K562 (cell line): ENCODE data around the gene LBHD2. TPM values are rescaled to one million over a fixed set of nuclear protein-coding genes. Genes with fewer than 3 reads are reported as not detected.
A peak's percentile ranks its signal among the peaks of the same experiment; 100 is the strongest.

ENCODE experiments used
- ATAC-seq: fragments of 200-7000 bp; cut with Tn5 transposase; 3 replicates; pipeline ENCODE4 v1.9.1; 2020; ENCODE audit warnings: moderate library complexity
- BruUV-seq: library from RNA; stranded (reverse); fragments of 400-500 nt; replicated peaks from 2 replicates; lab custom pipeline; 2021; lab: Mats Ljungman, UMichigan
- CTCF ChIA-PET: fragments of 300-600 bp; formaldehyde crosslinking; extraction: SDS; loops from one replicate; lab custom pipeline; 2021; ENCODE audit warnings: low intra/inter-chr PET ratio; lab: Yijun Ruan, JAX
- POLR2A ChIA-PET: fragments of 300-600, 350-650 bp; sonication (Branson Sonifier 250); formaldehyde crosslinking; extraction: SDS; loops from one replicate; lab custom pipeline; 2021; ENCODE audit warnings: antibody characterized with exemption, inconsistent platforms; lab: Yijun Ruan, JAX
- DNase-seq, 4 experiments: peaks; one replicate each; pipeline versions ENCODE4 v3.0.0 to v3.0.0-alpha.2; 2011 to 2018; ENCODE audit warnings: low spot score in 3 of 4, mixed read lengths in 3 of 4; ENCODE audit errors: extremely low read depth in 1 of 4
- FAIRE-seq: peaks from 2 replicates; lab custom pipeline; 2011; peaks lifted over from hg19 to GRCh38; lab: Jason Lieb, UNC
- H2AFZ ChIP-seq: 2 replicates; pipeline ENCODE4 v1.6.0; 2011; ENCODE audit warnings: low read depth, low read length, control low read depth, inconsistent platforms
- H3K27ac ChIP-seq: fragments of 200-600 bp; 3 replicates; pipeline ENCODE4 v1.8.0; 2011; ENCODE audit warnings: low read depth, mild to moderate bottlenecking, control low read depth, inconsistent platforms, low read length, moderate library complexity, mixed read lengths; ENCODE audit errors: extremely low read depth
- H3K27me3 ChIP-seq, 2 experiments: fragments of 300-600 bp in 1 of 2; 2 replicates in 1 of 2; 3 replicates in 1 of 2; pipeline versions ENCODE4 v1.6.0 to v1.8.0; 2011; ENCODE audit warnings: inconsistent platforms in 2 of 2, low read length in 2 of 2, mild to moderate bottlenecking in 1 of 2, mixed read lengths in 1 of 2, moderate library complexity in 1 of 2; ENCODE audit not compliant: control insufficient read depth in 2 of 2, insufficient read depth in 2 of 2
- H3K36me3 ChIP-seq: fragments of 300-600 bp; 3 replicates; pipeline ENCODE4 v1.8.0; 2011; ENCODE audit warnings: mild to moderate bottlenecking, low read length, inconsistent platforms; ENCODE audit not compliant: control insufficient read depth, insufficient read depth
- H3K4me1 ChIP-seq, 2 experiments: fragments of 200-600 bp in 1 of 2; replicated peaks in 1 of 2; 2 replicates in 1 of 2; 3 replicates in 1 of 2; pipeline versions ENCODE4 v1.5.1 to v1.8.0; 2011; ENCODE audit warnings: inconsistent platforms in 2 of 2, low read length in 2 of 2, mild to moderate bottlenecking in 1 of 2, mixed read lengths in 1 of 2, moderate library complexity in 1 of 2; ENCODE audit not compliant: control insufficient read depth in 2 of 2, insufficient read depth in 2 of 2
- H3K4me2 ChIP-seq: 2 replicates; pipeline ENCODE4 v1.6.1; 2011; ENCODE audit warnings: low read length, control low read depth, inconsistent platforms, mixed read lengths; ENCODE audit not compliant: insufficient read depth
- H3K4me3 ChIP-seq: fragments of 200-600 bp; sonication (generic), shearing (Covaris generic); 2 replicates; pipeline ENCODE4 v1.5.1; 2016; ENCODE audit warnings: control low read depth, inconsistent platforms
- H3K79me2 ChIP-seq: fragments of 200-600 bp; 3 replicates; pipeline ENCODE4 v1.8.0; 2011; ENCODE audit warnings: low read length, inconsistent platforms; ENCODE audit not compliant: control insufficient read depth, insufficient read depth
- H3K9ac ChIP-seq, 2 experiments: 2 replicates each; pipeline versions ENCODE4 v1.6.0 to v1.6.1; 2011; ENCODE audit warnings: low read depth in 2 of 2, low read length in 2 of 2, control low read depth in 1 of 2, inconsistent platforms in 1 of 2, mild to moderate bottlenecking in 1 of 2, mixed read lengths in 1 of 2; ENCODE audit not compliant: insufficient read depth in 1 of 2
- H3K9me1 ChIP-seq: one replicate; pipeline ENCODE4 v1.6.0; 2011; ENCODE audit warnings: inconsistent platforms, mild to moderate bottlenecking, low read length, moderate library complexity; ENCODE audit not compliant: control insufficient read depth, insufficient read depth
- H3K9me3 ChIP-seq: replicated peaks from 2 replicates; pipeline ENCODE4 v1.5.1; 2011; ENCODE audit warnings: low read depth, low read length, inconsistent platforms; ENCODE audit not compliant: control insufficient read depth, insufficient read depth
- H4K20me1 ChIP-seq: replicated peaks from 2 replicates; pipeline ENCODE4 v1.6.1; 2011; ENCODE audit warnings: low read length, inconsistent platforms, mixed read lengths; ENCODE audit not compliant: control insufficient read depth, insufficient read depth
- BCOR ChIP-seq: fragments of 450-650 bp; IDR thresholded peaks from 2 replicates; pipeline ENCODE4 v1.6.1; 2016
- IRF1 ChIP-seq: sonication (generic); formaldehyde crosslinking; IDR thresholded peaks from 2 replicates; pipeline ENCODE4 v1.8.0; 2022; ENCODE audit warnings: missing genetic modification reagents, mild to moderate bottlenecking, borderline replicate concordance
- WGBS: fragments of 100-300 bp; shearing (Covaris generic); methylation state at CpG from one replicate; pipeline ENCODE4 v1.1.6; 2016; ENCODE audit warnings: low coverage, mixed read lengths; ENCODE audit not compliant: insufficient coverage; ENCODE audit errors: missing lambda C conversion rate; 5-methylcytosine and 5-hydroxymethylcytosine counted together
- in situ Hi-C: fragments of 300-500 bp; cut with MboI; formaldehyde crosslinking; loops from 4 replicates; pipeline ENCODE4 v1.15.0; 2018; ENCODE audit warnings: inconsistent platforms, mixed read lengths
- intact Hi-C: fragments of 100-400 bp; cut with micrococcal nuclease; formaldehyde crosslinking; loops from 2 replicates; pipeline ENCODE4 v1.14.2; 2022
- polyA plus RNA-seq, 8 experiments: library from polyadenylated mRNA; depleted of rRNA in 4 of 8; stranded (reverse) in 5 of 8; unstranded in 3 of 8; fragments of >200 nt; fragmentation: Nextera tagmentation in 2 of 8; fragmentation: Illumina TruSeq in 1 of 8; extraction: Ambion mirVana in 2 of 8; extraction: Trizol in 1 of 8; gene quantifications; 2 replicates each; pipeline versions ENCODE4 v1.2.1 to v1.2.3, GENCODE V29; 2011 to 2014; ENCODE audit warnings: inconsistent platforms in 1 of 8, missing spikeins in 1 of 8
- total RNA-seq, 7 experiments: library from RNA; depleted of rRNA in 6 of 7; stranded (reverse); fragments of >200 nt in 6 of 7; fragmentation: Illumina TruSeq in 2 of 7; extraction: Trizol in 2 of 7; gene quantifications; 2 replicates each; pipeline versions ENCODE4 v1.2.1 to v1.2.3, GENCODE V29; 2011 to 2021; ENCODE audit warnings: low replicate concordance in 1 of 7

The LBHD2 gene
- total and polyA plus RNA-seq, 9 of the 15 experiments (the other 6 are each of a cell fraction or from before 2014, with no cell fraction given) = not detected

GRCh38 chr14:103101257-103101962 lies 17.4 kb downstream of the LBHD2 start:
- no TSS peak for BruUV-seq
- H3K27me3 ChIP-seq = no peaks in the 10 kb centered on the region
- ATAC-seq (no peak), DNase-seq (peak in 1 of 4 experiments; percentile 21), FAIRE-seq (no peak)
- H3K27ac ChIP-seq = no peak overlapping the region
- peak overlapping the region in 1 of 2 experiments; percentile 36; a peak in 2 of 4 replicates for H3K9ac ChIP-seq
- H2AFZ ChIP-seq = no peak overlapping the region
- CTCF ChIA-PET = no interaction called here
- no peak overlapping the region for H3K4me2 ChIP-seq
- WGBS = 88% methylated on average over 8 of the region's 11 CpGs
- POLR2A ChIA-PET = interaction anchor here (1.0 kb wide), 1 partner anchor 232 kb away, joined by 4 read pairs; the partner anchor contains the start of gene EIF5
- peaks cover 32 to 91% of the 10 kb centered on the region in 2 experiments for H3K4me1 ChIP-seq
- H4K20me1 ChIP-seq = no peaks in the 10 kb centered on the region
- intact Hi-C loops = no loop called here
- H3K79me2 ChIP-seq = peaks cover 11% of the 10 kb centered on the region; the same call in 2 of the 3 replicates
- TF ChIP-seq BCOR (0 out of 2 replicates have a peak, but pooled peaks have one; percentile 35), IRF1 (CRISPR knock-in tag) (no peak)
- peaks cover 6% of the 10 kb centered on the region; the same call in 1 of the 3 replicates for H3K36me3 ChIP-seq
- in situ Hi-C loops = loop anchor here (10.0 kb wide), 1 partner anchor 193 kb away; no protein-coding TSS in a partner anchor
- H3K9me3 ChIP-seq = no peaks in the 10 kb centered on the region
- no peaks in the 10 kb centered on the region for H3K9me1 ChIP-seq
- H3K4me3 ChIP-seq = no peak overlapping the region
